A549 (cell line): Measurements from ENCODE around the gene PPP1R37.

ENCODE experiments used
- CEBPB ChIP-seq, 2 experiments: fragments of >200 bp in 1 of 2; sonication (Bioruptor Twin) in 1 of 2; formaldehyde crosslinking in 1 of 2; IDR thresholded peaks; 2 replicates each; pipeline ENCODE4 v1.6.1; 2012 to 2016
- EHMT2 ChIP-seq: fragments of 200-600 bp; sonication (generic); IDR thresholded peaks from 2 replicates; pipeline ENCODE4 v1.6.1; 2016; ENCODE audit warnings: antibody characterized with exemption, low read depth, mild to moderate bottlenecking, moderate library complexity
- KDM5A ChIP-seq: fragments of 200-600 bp; sonication (generic); IDR thresholded peaks from 2 replicates; pipeline ENCODE4 v1.6.1; 2016; ENCODE audit warnings: antibody characterized with exemption, mild to moderate bottlenecking
- POLR2A ChIP-seq: IDR thresholded peaks from 2 replicates; pipeline ENCODE4 v1.6.1; 2012; ENCODE audit warnings: mild to moderate bottlenecking, low read length
- SREBF2 ChIP-seq: fragments of 450-650 bp; IDR thresholded peaks from 2 replicates; pipeline ENCODE4 v1.6.1; 2014; ENCODE audit warnings: mild to moderate bottlenecking, moderate library complexity
- TF ChIP-seq, protein P1 (sequence below): fragments of >200 bp; sonication (Bioruptor Twin); formaldehyde crosslinking; IDR thresholded peaks from 3 replicates; pipeline ENCODE4 v1.5.1; 2016
- TF ChIP-seq, protein P2 (sequence below): fragments of >200 bp; sonication (Bioruptor Twin); formaldehyde crosslinking; IDR thresholded peaks from 3 replicates; pipeline ENCODE4 v1.6.1; 2016

DNA sequence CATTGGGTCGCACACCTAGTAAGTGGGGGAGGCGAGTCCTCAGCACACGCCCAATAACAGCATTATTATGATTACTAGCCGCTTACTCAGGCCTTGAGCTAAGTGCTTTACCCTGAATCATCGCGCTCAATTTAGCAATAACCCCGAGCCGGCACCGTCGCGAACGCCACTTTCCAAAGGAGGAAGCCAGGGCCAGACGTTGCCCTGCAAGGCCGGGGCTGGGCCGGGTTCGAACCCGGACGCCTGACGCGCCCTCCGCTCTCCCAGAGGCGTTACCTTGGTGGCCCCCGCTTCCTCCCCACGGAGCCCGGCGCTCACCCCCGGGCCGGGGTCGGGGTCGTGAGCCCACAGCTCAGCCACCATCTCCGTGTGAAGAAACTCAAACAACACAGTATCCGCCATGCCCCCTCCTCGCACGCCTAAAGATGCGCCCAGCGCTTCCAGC lies 84.9 kb downstream of the PPP1R37 start, which contains the start of gene TRAPPC6A:
- peak; percentile 52 for TF ChIP-seq POLR2A
- no peak for TF ChIP-seq CEBPB (IDR thresholded peaks at IDR 0.05)
- TF ChIP-seq, protein P1, sequence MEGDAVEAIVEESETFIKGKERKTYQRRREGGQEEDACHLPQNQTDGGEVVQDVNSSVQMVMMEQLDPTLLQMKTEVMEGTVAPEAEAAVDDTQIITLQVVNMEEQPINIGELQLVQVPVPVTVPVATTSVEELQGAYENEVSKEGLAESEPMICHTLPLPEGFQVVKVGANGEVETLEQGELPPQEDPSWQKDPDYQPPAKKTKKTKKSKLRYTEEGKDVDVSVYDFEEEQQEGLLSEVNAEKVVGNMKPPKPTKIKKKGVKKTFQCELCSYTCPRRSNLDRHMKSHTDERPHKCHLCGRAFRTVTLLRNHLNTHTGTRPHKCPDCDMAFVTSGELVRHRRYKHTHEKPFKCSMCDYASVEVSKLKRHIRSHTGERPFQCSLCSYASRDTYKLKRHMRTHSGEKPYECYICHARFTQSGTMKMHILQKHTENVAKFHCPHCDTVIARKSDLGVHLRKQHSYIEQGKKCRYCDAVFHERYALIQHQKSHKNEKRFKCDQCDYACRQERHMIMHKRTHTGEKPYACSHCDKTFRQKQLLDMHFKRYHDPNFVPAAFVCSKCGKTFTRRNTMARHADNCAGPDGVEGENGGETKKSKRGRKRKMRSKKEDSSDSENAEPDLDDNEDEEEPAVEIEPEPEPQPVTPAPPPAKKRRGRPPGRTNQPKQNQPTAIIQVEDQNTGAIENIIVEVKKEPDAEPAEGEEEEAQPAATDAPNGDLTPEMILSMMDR: no peak
- peak; percentile 64; the same call in 1 of the 2 replicates for TF ChIP-seq KDM5A
- TF ChIP-seq, protein P2, sequence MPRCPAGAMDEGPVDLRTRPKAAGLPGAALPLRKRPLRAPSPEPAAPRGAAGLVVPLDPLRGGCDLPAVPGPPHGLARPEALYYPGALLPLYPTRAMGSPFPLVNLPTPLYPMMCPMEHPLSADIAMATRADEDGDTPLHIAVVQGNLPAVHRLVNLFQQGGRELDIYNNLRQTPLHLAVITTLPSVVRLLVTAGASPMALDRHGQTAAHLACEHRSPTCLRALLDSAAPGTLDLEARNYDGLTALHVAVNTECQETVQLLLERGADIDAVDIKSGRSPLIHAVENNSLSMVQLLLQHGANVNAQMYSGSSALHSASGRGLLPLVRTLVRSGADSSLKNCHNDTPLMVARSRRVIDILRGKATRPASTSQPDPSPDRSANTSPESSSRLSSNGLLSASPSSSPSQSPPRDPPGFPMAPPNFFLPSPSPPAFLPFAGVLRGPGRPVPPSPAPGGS: 0 out of 3 replicates have a peak, but pooled peaks have one; percentile 43
- TF ChIP-seq SREBF2: no peak
- no peak for TF ChIP-seq EHMT2
